H1 (cell line): ENCODE measurements around the gene KMT2A. TPM values are rescaled to one million over a fixed set of nuclear protein-coding genes. Genes with fewer than 3 reads are reported as not detected.

Source experiments
- CTCF ChIA-PET: fragments of 300-600 bp; sonication (Branson Sonifier 250); formaldehyde crosslinking; loops from one replicate; lab custom pipeline; 2021; ENCODE audit not compliant: partially characterized antibody; lab: Charles Lee
- POLR2A ChIA-PET: fragments of 300-600 bp; sonication (Branson Sonifier 250); formaldehyde crosslinking; loops from one replicate; lab custom pipeline; 2021; ENCODE audit warnings: inconsistent platforms; ENCODE audit not compliant: partially characterized antibody; lab: Charles Lee
- DNase-seq, 2 experiments: peaks; one replicate each; pipeline versions ENCODE4 v3.0.0 to v3.0.0-alpha.2; 2010 to 2022; ENCODE audit warnings: low spot score in 2 of 2, low read depth in 1 of 2, mixed read lengths in 1 of 2
- FAIRE-seq: peaks from 2 replicates; lab custom pipeline; 2011; peaks lifted over from hg19 to GRCh38; lab: Jason Lieb, UNC
- H2AFZ ChIP-seq: 2 replicates; pipeline ENCODE4 v1.8.1; 2012; ENCODE audit warnings: low read length, inconsistent platforms
- H2AK5ac ChIP-seq: 2 replicates; pipeline ENCODE4 v1.6.1; 2013; ENCODE audit warnings: low read depth, low read length
- H2BK120ac ChIP-seq: replicated peaks from 2 replicates; pipeline ENCODE3; 2013; ENCODE audit warnings: low read depth, low read length, inconsistent platforms
- H2BK12ac ChIP-seq: 2 replicates; pipeline ENCODE4 v1.6.1; 2013; ENCODE audit warnings: low read depth, low read length
- H2BK15ac ChIP-seq: 2 replicates; pipeline ENCODE4 v1.6.1; 2013; ENCODE audit warnings: low read length
- H2BK20ac ChIP-seq: 2 replicates; pipeline ENCODE4 v1.6.1; 2013; ENCODE audit warnings: low read length
- H2BK5ac ChIP-seq: 2 replicates; pipeline ENCODE4 v1.6.1; 2013; ENCODE audit warnings: low read depth, low read length
- H3K14ac ChIP-seq: 2 replicates; pipeline ENCODE4 v1.6.1; 2013; ENCODE audit warnings: inconsistent platforms; ENCODE audit not compliant: insufficient read length
- H3K18ac ChIP-seq: 2 replicates; pipeline ENCODE4 v1.6.1; 2013; ENCODE audit warnings: low read length; ENCODE audit errors: extremely low read depth
- H3K23ac ChIP-seq: 2 replicates; pipeline ENCODE4 v1.6.1; 2013; ENCODE audit warnings: inconsistent platforms; ENCODE audit not compliant: insufficient read length
- H3K23me2 ChIP-seq: 2 replicates; pipeline ENCODE4 v1.6.1; 2013; ENCODE audit warnings: low read depth, low read length
- H3K27ac ChIP-seq: 2 replicates; pipeline ENCODE4 v1.6.1; 2011; ENCODE audit warnings: low read depth, low read length, inconsistent platforms
- H3K27me3 ChIP-seq, 4 experiments: replicated peaks in 1 of 4; 1 replicate in 1 of 4; 2 replicates in 3 of 4; pipeline versions ENCODE4 v1.6.1 to v1.8.1; 2011 to 2013; ENCODE audit warnings: low read length in 3 of 4, mild to moderate bottlenecking in 3 of 4, inconsistent platforms in 2 of 4, mixed read lengths in 2 of 4, moderate library complexity in 1 of 4; ENCODE audit not compliant: control insufficient read depth in 3 of 4, insufficient read depth in 3 of 4; ENCODE audit errors: extremely low read depth in 1 of 4
- H3K36me3 ChIP-seq, 4 experiments: 2 replicates each; pipeline versions ENCODE4 v1.6.1 to v1.8.1; 2011 to 2013; ENCODE audit warnings: mild to moderate bottlenecking in 4 of 4, low read length in 3 of 4, moderate library complexity in 2 of 4, control low read depth in 1 of 4, inconsistent platforms in 1 of 4; ENCODE audit not compliant: insufficient read depth in 4 of 4, control insufficient read depth in 2 of 4
- H3K4ac ChIP-seq: replicated peaks from 2 replicates; pipeline ENCODE3; 2013; ENCODE audit warnings: low read length, low read depth, mixed read lengths, inconsistent platforms; ENCODE audit not compliant: insufficient read length
- H3K4me1 ChIP-seq, 4 experiments: replicated peaks in 1 of 4; 1 replicate in 1 of 4; 2 replicates in 3 of 4; pipeline versions ENCODE4 v1.6.1 to v1.8.1; 2011 to 2013; ENCODE audit warnings: low read length in 3 of 4, inconsistent platforms in 2 of 4, mixed read lengths in 1 of 4; ENCODE audit not compliant: insufficient read depth in 4 of 4, control insufficient read depth in 3 of 4
- H3K4me2 ChIP-seq, 2 experiments: 2 replicates each; pipeline versions ENCODE4 v1.6.1 to v1.8.1; 2011 to 2013; ENCODE audit warnings: low read depth in 2 of 2, low read length in 2 of 2, control low read depth in 1 of 2, inconsistent platforms in 1 of 2, mild to moderate bottlenecking in 1 of 2; ENCODE audit not compliant: insufficient read depth in 1 of 2
- H3K4me3 ChIP-seq, 4 experiments: fragments of 200-600, 300-600 bp in 1 of 4; sonication (generic), shearing (Covaris generic), sonication (Bioruptor Twin) in 1 of 4; 2 replicates each; pipeline versions ENCODE4 v1.5.1 to v1.8.1; 2011 to 2016; ENCODE audit warnings: low read length in 4 of 4, low read depth in 3 of 4, control low read depth in 2 of 4, inconsistent platforms in 2 of 4, mild to moderate bottlenecking in 2 of 4, mixed read lengths in 1 of 4, moderate library complexity in 1 of 4; ENCODE audit not compliant: insufficient read depth in 2 of 4; ENCODE audit errors: extremely low read depth in 1 of 4
- H3K56ac ChIP-seq: replicated peaks from 2 replicates; pipeline ENCODE3; 2013; ENCODE audit warnings: low read depth, mild to moderate bottlenecking, mixed read lengths, low read length, inconsistent platforms; ENCODE audit not compliant: insufficient read length
- H3K79me1 ChIP-seq: 2 replicates; pipeline ENCODE4 v1.6.1; 2013; ENCODE audit warnings: low read depth, low read length, control low read depth
- H3K79me2 ChIP-seq, 2 experiments: 2 replicates each; pipeline versions ENCODE4 v1.6.1 to v1.8.1; 2012 to 2013; ENCODE audit warnings: low read length in 2 of 2, mild to moderate bottlenecking in 2 of 2, inconsistent platforms in 1 of 2; ENCODE audit not compliant: insufficient read depth in 2 of 2, control insufficient read depth in 1 of 2
- H3K9ac ChIP-seq, 4 experiments: replicated peaks in 1 of 4; 1 replicate in 1 of 4; 2 replicates in 3 of 4; pipeline versions ENCODE4 v1.6.1 to v1.8.1; 2011 to 2013; ENCODE audit warnings: low read depth in 3 of 4, low read length in 3 of 4, control low read depth in 2 of 4, mild to moderate bottlenecking in 2 of 4, moderate library complexity in 2 of 4, inconsistent platforms in 1 of 4; ENCODE audit errors: extremely low read depth in 1 of 4
- H3K9me3 ChIP-seq, 2 experiments: 2 replicates each; pipeline versions ENCODE4 v1.6.1 to v1.8.1; 2012 to 2013; ENCODE audit warnings: mild to moderate bottlenecking in 2 of 2, moderate library complexity in 2 of 2, control low read depth in 1 of 2, inconsistent platforms in 1 of 2, low read depth in 1 of 2, low read length in 1 of 2, mixed read lengths in 1 of 2; ENCODE audit not compliant: insufficient read depth in 2 of 2
- H4K20me1 ChIP-seq, 2 experiments: replicated peaks in 1 of 2; 2 replicates each; pipeline versions ENCODE3 to v1.8.1; 2011 to 2013; ENCODE audit warnings: inconsistent platforms in 2 of 2, low read length in 2 of 2, mild to moderate bottlenecking in 1 of 2; ENCODE audit not compliant: insufficient read depth in 2 of 2, control insufficient read depth in 1 of 2
- H4K5ac ChIP-seq: 2 replicates; pipeline ENCODE4 v1.6.1; 2013; ENCODE audit warnings: low read length, low read depth, mixed read lengths, inconsistent platforms; ENCODE audit not compliant: insufficient read length
- H4K8ac ChIP-seq: 2 replicates; pipeline ENCODE4 v1.8.0; 2013; ENCODE audit warnings: mild to moderate bottlenecking, moderate library complexity, low read length, inconsistent platforms; ENCODE audit not compliant: insufficient read depth; ENCODE audit errors: extremely low read depth
- H4K91ac ChIP-seq: replicated peaks from 2 replicates; pipeline ENCODE3; 2013; ENCODE audit warnings: low read length, mixed read lengths, inconsistent platforms; ENCODE audit not compliant: insufficient read length
- BCL11A ChIP-seq, 2 experiments: IDR thresholded peaks; one replicate each; pipeline ENCODE4 v1.6.1; 2011; ENCODE audit warnings: low read depth in 2 of 2, low read length in 2 of 2, mild to moderate bottlenecking in 2 of 2
- CBX5 ChIP-seq: fragments of 300-800, 300-1000 bp; sonication (generic); IDR thresholded peaks from 2 replicates; pipeline ENCODE4 v1.7.1; 2016; ENCODE audit warnings: antibody characterized with exemption, low read length, low read depth
- POU5F1 ChIP-seq: IDR thresholded peaks from 2 replicates; pipeline ENCODE4 v1.6.1; 2011; ENCODE audit warnings: low read depth, mild to moderate bottlenecking, low read length, moderate library complexity
- RNF2 ChIP-seq: fragments of 200-900, 300-1000 bp; sonication (generic); IDR thresholded peaks from 2 replicates; pipeline ENCODE4 v1.7.1; 2016; ENCODE audit warnings: borderline replicate concordance, low read depth, mild to moderate bottlenecking, antibody characterized with exemption, low read length; ENCODE audit not compliant: poor library complexity, severe bottlenecking; ENCODE audit errors: missing control alignments
- SAP30 ChIP-seq: fragments of 300-600 bp; sonication (generic); IDR thresholded peaks from 2 replicates; pipeline ENCODE4 v1.7.1; 2012; ENCODE audit warnings: low read length, moderate library complexity, mild to moderate bottlenecking, inconsistent platforms; ENCODE audit not compliant: insufficient read depth, insufficient replicate concordance
- TAF1 ChIP-seq: IDR thresholded peaks from 2 replicates; pipeline ENCODE4 v1.6.1; 2011; ENCODE audit warnings: mild to moderate bottlenecking, low read depth, low read length
- USF2 ChIP-seq: IDR thresholded peaks from 2 replicates; pipeline ENCODE4 v1.6.1; 2011; ENCODE audit warnings: low read length, improper control_type of control experiment
- WGBS, 2 experiments: shearing (Covaris generic) in 1 of 2; methylation state at CpG; one replicate each; pipeline versions ENCODE4 v1.1.6 to v1.1.7; 2013 to 2015; ENCODE audit warnings: low lambda C conversion rate in 2 of 2, mixed read lengths in 2 of 2, inconsistent platforms in 1 of 2, low coverage in 1 of 2, missing lambda C conversion rate in 1 of 2; ENCODE audit not compliant: insufficient replicate concordance in 2 of 2, insufficient coverage in 1 of 2, insufficient read length in 1 of 2; ENCODE audit errors: extremely low coverage in 1 of 2, missing lambda C conversion rate in 1 of 2; 5-methylcytosine and 5-hydroxymethylcytosine counted together
- polyA plus RNA-seq, 7 experiments: library from polyadenylated mRNA; depleted of rRNA in 3 of 7; stranded (reverse) in 5 of 7; unstranded in 2 of 7; fragments of >200 nt in 5 of 7; fragments of 200-250 nt in 2 of 7; gene quantifications; 1 replicate in 5 of 7; 2 replicates in 1 of 7; 4 replicates in 1 of 7; pipeline versions ENCODE4 v1.2.1 to v1.2.3, GENCODE V29; 2011 to 2013; ENCODE audit warnings: missing spikeins in 2 of 7, mixed read lengths in 2 of 7
- total RNA-seq: library from RNA; stranded (reverse); fragmentation: NEBNext Ultra II Directional; extraction: Animal tissue kit (Norgen Biotek cat#: 25700); gene quantifications from 2 replicates; pipeline ENCODE4 v1.2.1, GENCODE V29; 2021

The KMT2A gene
- total and polyA plus RNA-seq, 2 of the 8 experiments (the other 6 are each of a cell fraction or from before 2014, with no cell fraction given): 35.9 to 62.1 TPM

GRCh38 chr11:118473537-118473936, 37.2 kb downstream of the KMT2A start:
- H3K79me1 ChIP-seq: peaks cover 3% of the 10 kb centered on the region; the same call in 1 of the 2 replicates
- no peak overlapping the region for H3K4ac ChIP-seq
- POLR2A ChIA-PET: no interaction called here
- no peak overlapping the region for H2BK5ac ChIP-seq
- H3K36me3 ChIP-seq: peaks cover 18 to 53% (median 49%) of the 10 kb centered on the region in 4 experiments
- no peaks in the 10 kb centered on the region for H3K4me1 ChIP-seq
- no peak overlapping the region for H2BK12ac ChIP-seq
- H3K14ac ChIP-seq: no peak overlapping the region
- no peak for FAIRE-seq
- no peak overlapping the region for H2BK20ac ChIP-seq
- H4K20me1 ChIP-seq: peaks cover 1 to 4% of the 10 kb centered on the region in 2 experiments
- 83% methylated on average over 6 of the region's 6 CpGs; no CpG with 5 or more reads in 1 of the 2 experiments for WGBS, 2 experiments
- no peaks in the 10 kb centered on the region for H3K27me3 ChIP-seq
- CTCF ChIA-PET: interaction anchor here (0.9 to 1.4 kb wide), 2 partner anchors 9 to 16 kb away, joined by 3 to 6 read pairs; no protein-coding TSS in a partner anchor
- no peaks in the 10 kb centered on the region for H3K23me2 ChIP-seq
- H3K18ac ChIP-seq: no peak overlapping the region
- no peak overlapping the region for H3K23ac ChIP-seq
- H4K5ac ChIP-seq: no peak overlapping the region
- no peak overlapping the region for H3K9ac ChIP-seq
- no peak overlapping the region for H3K56ac ChIP-seq
- H3K79me2 ChIP-seq: peaks cover 0 to 25% of the 10 kb centered on the region in 2 experiments; a peak in 2 of 4 replicates
- no peak overlapping the region for H3K4me3 ChIP-seq
- H4K8ac ChIP-seq: no peak overlapping the region
- H2AFZ ChIP-seq: no peak overlapping the region
- no peak overlapping the region for H2BK15ac ChIP-seq
- H3K9me3 ChIP-seq: no peaks in the 10 kb centered on the region
- H2BK120ac ChIP-seq: no peak overlapping the region
- no peak overlapping the region for H3K4me2 ChIP-seq
- TF ChIP-seq BCL11A (IDR thresholded peaks at IDR 0.05; ENCODE audit: low read depth in 2 of 2, low read length in 2 of 2) (no peak), RNF2 (no peak), USF2 (no peak), POU5F1 (no peak), TAF1 (no peak), SAP30 (no peak), CBX5 (no peak)
- TF ChIP-seq, all 59 proteins: peak for 0
- Histone ChIP-seq H4K91ac (no peak overlapping the region), H2AK5ac (no peak overlapping the region), H3K27ac (no peak overlapping the region)
- no peak for DNase-seq
